ENCODE results near the gene GRIK1.

The GRIK1 gene

GRCh38 chr21:29676395-29676794 is 263.4 kb downstream of the GRIK1 start:
- Histone ChIP-seq H3K9ac (ENCODE audit: low read depth, low read length) (no peak overlapping the region), H3K4me2 (ENCODE audit: insufficient read depth, low read length) (no peak overlapping the region), H3K79me2 (ENCODE audit: insufficient read depth, low read length) (no peaks in the 10 kb centered on the region), H3K4me1 (ENCODE audit: insufficient read depth, low read length) (no peaks in the 10 kb centered on the region), H3K27ac (ENCODE audit: low read length) (no peak overlapping the region), H3K36me3 (ENCODE audit: insufficient read depth, low read length) (no peaks in the 10 kb centered on the region), H4K20me1 (ENCODE audit: insufficient read depth, low read length) (no peaks in the 10 kb centered on the region), H3K9me3 (ENCODE audit: insufficient read depth, low read length, severe bottlenecking) (no peaks in the 10 kb centered on the region), H3K4me3 (ENCODE audit: low read depth in 1 of 2, low read length in 2 of 2) (no peak overlapping the region), H2AFZ (ENCODE audit: low read depth, low read length) (no peak overlapping the region), H3K27me3 (ENCODE audit: insufficient read depth, low read length, poor library complexity) (no peaks in the 10 kb centered on the region)
- no peak for DNase-seq
- TF ChIP-seq CTCF (IDR thresholded peaks at IDR 0.05; ENCODE audit: borderline replicate concordance, extremely low read depth, low read length, poor library complexity, severe bottlenecking), result no peak
- no peak for TF ChIP-seq EZH2 (IDR thresholded peaks at IDR 0.05; ENCODE audit: borderline replicate concordance, low read depth, low read length, severe bottlenecking)
- no peak for ATAC-seq (ENCODE audit: insufficient read depth, low read depth)

- no peak overlapping the region for H3K4me2 ChIP-seq (ENCODE audit: insufficient read depth, low read length)
Measured at GRCh38 chr21:29675451-29675850, 264.3 kb downstream of the GRIK1 start.

GRCh38 chr21:29674343-29674742 is 265.5 kb downstream of the GRIK1 start:
- Histone ChIP-seq H3K27me3 (ENCODE audit: insufficient read depth, low read length, poor library complexity) (no peaks in the 10 kb centered on the region), H3K4me2 (ENCODE audit: insufficient read depth, low read length) (no peak overlapping the region), H2AFZ (ENCODE audit: low read depth, low read length) (no peak overlapping the region), H3K4me1 (ENCODE audit: insufficient read depth, low read length) (no peaks in the 10 kb centered on the region), H3K4me3 (ENCODE audit: low read depth in 1 of 2, low read length in 2 of 2) (no peak overlapping the region), H3K9me3 (ENCODE audit: insufficient read depth, low read length, severe bottlenecking) (no peaks in the 10 kb centered on the region), H3K36me3 (ENCODE audit: insufficient read depth, low read length) (no peaks in the 10 kb centered on the region), H3K27ac (ENCODE audit: low read length) (no peak overlapping the region), H4K20me1 (ENCODE audit: insufficient read depth, low read length) (no peaks in the 10 kb centered on the region), H3K9ac (ENCODE audit: low read depth, low read length) (no peak overlapping the region), H3K79me2 (ENCODE audit: insufficient read depth, low read length) (no peaks in the 10 kb centered on the region)
- TF ChIP-seq EZH2 (IDR thresholded peaks at IDR 0.05; ENCODE audit: borderline replicate concordance, low read depth, low read length, severe bottlenecking) (no peak), CTCF (IDR thresholded peaks at IDR 0.05; ENCODE audit: borderline replicate concordance, extremely low read depth, low read length, poor library complexity, severe bottlenecking) (no peak)
- DNase-seq (no peak), ATAC-seq (ENCODE audit: insufficient read depth, low read depth) (no peak)

More at GRCh38 chr21:29675451-29675850, 264.3 kb downstream of the GRIK1 start:
- Histone ChIP-seq H4K20me1 (ENCODE audit: insufficient read depth, low read length) (no peaks in the 10 kb centered on the region), H3K9me3 (ENCODE audit: insufficient read depth, low read length, severe bottlenecking) (no peaks in the 10 kb centered on the region), H3K4me1 (ENCODE audit: insufficient read depth, low read length) (no peaks in the 10 kb centered on the region), H3K36me3 (ENCODE audit: insufficient read depth, low read length) (no peaks in the 10 kb centered on the region), H3K27ac (ENCODE audit: low read length) (no peak overlapping the region), H3K27me3 (ENCODE audit: insufficient read depth, low read length, poor library complexity) (no peaks in the 10 kb centered on the region), H3K79me2 (ENCODE audit: insufficient read depth, low read length) (no peaks in the 10 kb centered on the region), H3K9ac (ENCODE audit: low read depth, low read length) (no peak overlapping the region), H3K4me3 (ENCODE audit: low read depth in 1 of 2, low read length in 2 of 2) (no peak overlapping the region), H2AFZ (ENCODE audit: low read depth, low read length) (no peak overlapping the region)
- ATAC-seq (ENCODE audit: insufficient read depth, low read depth), result no peak
- TF ChIP-seq CTCF (IDR thresholded peaks at IDR 0.05; ENCODE audit: borderline replicate concordance, extremely low read depth, low read length, poor library complexity, severe bottlenecking) (no peak), EZH2 (IDR thresholded peaks at IDR 0.05; ENCODE audit: borderline replicate concordance, low read depth, low read length, severe bottlenecking) (no peak)
- no peak for DNase-seq

GRCh38 chr21:29673096-29673610 is 266.6 kb downstream of the GRIK1 start:
- Histone ChIP-seq H3K4me2 (ENCODE audit: insufficient read depth, low read length) (no peak overlapping the region), H3K27me3 (ENCODE audit: insufficient read depth, low read length, poor library complexity) (no peaks in the 10 kb centered on the region), H4K20me1 (ENCODE audit: insufficient read depth, low read length) (no peaks in the 10 kb centered on the region), H3K27ac (ENCODE audit: low read length) (no peak overlapping the region), H3K79me2 (ENCODE audit: insufficient read depth, low read length) (no peaks in the 10 kb centered on the region), H3K4me1 (ENCODE audit: insufficient read depth, low read length) (no peaks in the 10 kb centered on the region), H3K36me3 (ENCODE audit: insufficient read depth, low read length) (no peaks in the 10 kb centered on the region), H3K9ac (ENCODE audit: low read depth, low read length) (no peak overlapping the region), H2AFZ (ENCODE audit: low read depth, low read length) (no peak overlapping the region), H3K4me3 (ENCODE audit: low read depth in 1 of 2, low read length in 2 of 2) (no peak overlapping the region), H3K9me3 (ENCODE audit: insufficient read depth, low read length, severe bottlenecking) (no peaks in the 10 kb centered on the region)
- DNase-seq (no peak), ATAC-seq (ENCODE audit: insufficient read depth, low read depth) (no peak)
- TF ChIP-seq CTCF (IDR thresholded peaks at IDR 0.05; ENCODE audit: borderline replicate concordance, extremely low read depth, low read length, poor library complexity, severe bottlenecking), result no peak
- TF ChIP-seq EZH2 (IDR thresholded peaks at IDR 0.05; ENCODE audit: borderline replicate concordance, low read depth, low read length, severe bottlenecking), result no peak
